ENCODE results near the gene FKBP10.

The FKBP10 gene

DNA sequence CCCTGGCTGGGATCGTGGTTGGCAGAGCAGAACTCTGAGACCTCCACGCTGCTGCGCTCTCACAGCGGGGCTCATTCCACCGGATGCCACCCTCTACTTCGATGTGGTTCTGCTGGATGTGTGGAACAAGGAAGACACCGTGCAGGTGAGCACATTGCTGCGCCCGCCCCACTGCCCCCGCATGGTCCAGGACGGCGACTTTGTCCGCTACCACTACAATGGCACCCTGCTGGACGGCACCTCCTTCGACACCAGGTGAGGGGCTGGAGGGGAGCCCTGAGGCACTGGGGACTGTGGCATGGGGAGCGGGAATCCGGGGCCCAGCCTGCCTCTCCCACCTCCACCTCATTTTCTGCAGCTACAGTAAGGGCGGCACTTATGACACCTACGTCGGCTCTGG, 5.2 kb downstream of the FKBP10 start:
- TF ChIP-seq, protein P1, sequence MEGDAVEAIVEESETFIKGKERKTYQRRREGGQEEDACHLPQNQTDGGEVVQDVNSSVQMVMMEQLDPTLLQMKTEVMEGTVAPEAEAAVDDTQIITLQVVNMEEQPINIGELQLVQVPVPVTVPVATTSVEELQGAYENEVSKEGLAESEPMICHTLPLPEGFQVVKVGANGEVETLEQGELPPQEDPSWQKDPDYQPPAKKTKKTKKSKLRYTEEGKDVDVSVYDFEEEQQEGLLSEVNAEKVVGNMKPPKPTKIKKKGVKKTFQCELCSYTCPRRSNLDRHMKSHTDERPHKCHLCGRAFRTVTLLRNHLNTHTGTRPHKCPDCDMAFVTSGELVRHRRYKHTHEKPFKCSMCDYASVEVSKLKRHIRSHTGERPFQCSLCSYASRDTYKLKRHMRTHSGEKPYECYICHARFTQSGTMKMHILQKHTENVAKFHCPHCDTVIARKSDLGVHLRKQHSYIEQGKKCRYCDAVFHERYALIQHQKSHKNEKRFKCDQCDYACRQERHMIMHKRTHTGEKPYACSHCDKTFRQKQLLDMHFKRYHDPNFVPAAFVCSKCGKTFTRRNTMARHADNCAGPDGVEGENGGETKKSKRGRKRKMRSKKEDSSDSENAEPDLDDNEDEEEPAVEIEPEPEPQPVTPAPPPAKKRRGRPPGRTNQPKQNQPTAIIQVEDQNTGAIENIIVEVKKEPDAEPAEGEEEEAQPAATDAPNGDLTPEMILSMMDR (IDR thresholded peaks at IDR 0.05; ENCODE audit: extremely low read depth, insufficient read depth, missing control alignments) = no peak
- DNase-seq (ENCODE audit: low spot score) = no peak
- in situ Hi-C loops (cut with MboI; ENCODE audit: low pct_unique_long_range_greater_than_20kb, low sequenced_read_pairs, unreplicated experiment) = no loop called here

DNA sequence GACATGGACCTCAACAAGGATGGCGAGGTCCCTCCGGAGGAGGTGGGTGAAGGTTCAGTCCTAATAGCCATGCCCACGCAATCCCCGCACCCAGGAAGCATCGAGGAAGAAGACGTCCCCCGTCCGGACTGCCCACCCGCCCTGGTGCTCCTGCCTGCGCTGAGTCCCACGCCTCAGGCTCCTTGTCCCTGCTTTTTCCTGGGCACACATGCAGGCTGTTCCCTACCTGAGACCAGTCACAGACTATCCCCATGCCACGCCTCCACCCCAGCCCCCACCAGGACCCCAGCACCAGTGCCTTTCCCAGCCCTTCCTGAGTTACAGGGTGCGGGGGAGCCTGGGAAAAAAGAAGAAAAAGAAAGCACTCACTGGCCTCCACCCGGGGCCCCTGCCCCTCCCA, 9.0 kb downstream of the FKBP10 start:
- TF ChIP-seq, protein P1 (IDR thresholded peaks at IDR 0.05; ENCODE audit: extremely low read depth, insufficient read depth, missing control alignments) = no peak
- in situ Hi-C loops (cut with MboI; ENCODE audit: low pct_unique_long_range_greater_than_20kb, low sequenced_read_pairs, unreplicated experiment) = no loop called here
- no peak for DNase-seq (ENCODE audit: low spot score)

DNA sequence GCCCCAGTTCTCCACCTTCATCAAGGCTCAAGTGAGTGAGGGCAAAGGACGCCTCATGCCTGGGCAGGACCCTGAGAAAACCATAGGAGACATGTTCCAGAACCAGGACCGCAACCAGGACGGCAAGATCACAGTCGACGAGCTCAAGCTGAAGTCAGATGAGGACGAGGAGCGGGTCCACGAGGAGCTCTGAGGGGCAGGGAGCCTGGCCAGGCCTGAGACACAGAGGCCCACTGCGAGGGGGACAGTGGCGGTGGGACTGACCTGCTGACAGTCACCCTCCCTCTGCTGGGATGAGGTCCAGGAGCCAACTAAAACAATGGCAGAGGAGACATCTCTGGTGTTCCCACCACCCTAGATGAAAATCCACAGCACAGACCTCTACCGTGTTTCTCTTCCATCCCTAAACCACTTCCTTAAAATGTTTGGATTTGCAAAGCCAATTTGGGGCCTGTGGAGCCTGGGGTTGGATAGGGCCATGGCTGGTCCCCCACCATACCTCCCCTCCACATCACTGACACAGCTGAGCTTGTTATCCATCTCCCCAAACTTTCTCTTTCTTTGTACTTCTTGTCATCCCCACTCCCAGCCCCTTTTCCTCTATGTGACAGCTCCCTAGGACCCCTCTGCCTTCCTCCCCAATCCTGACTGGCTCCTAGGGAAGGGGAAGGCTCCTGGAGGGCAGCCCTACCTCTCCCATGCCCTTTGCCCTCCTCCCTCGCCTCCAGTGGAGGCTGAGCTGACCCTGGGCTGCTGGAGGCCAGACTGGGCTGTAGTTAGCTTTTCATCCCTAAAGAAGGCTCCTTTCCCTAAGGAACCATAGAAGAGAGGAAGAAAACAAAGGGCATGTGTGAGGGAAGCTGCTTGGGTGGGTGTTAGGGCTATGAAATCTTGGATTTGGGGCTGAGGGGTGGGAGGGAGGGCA, 9.7 kb downstream of the FKBP10 start:
- DNase-seq (ENCODE audit: low spot score) = no peak
- TF ChIP-seq, protein P1 (IDR thresholded peaks at IDR 0.05; ENCODE audit: extremely low read depth, insufficient read depth, missing control alignments) = no peak
- in situ Hi-C loops (cut with MboI; ENCODE audit: low pct_unique_long_range_greater_than_20kb, low sequenced_read_pairs, unreplicated experiment) = no loop called here

DNA sequence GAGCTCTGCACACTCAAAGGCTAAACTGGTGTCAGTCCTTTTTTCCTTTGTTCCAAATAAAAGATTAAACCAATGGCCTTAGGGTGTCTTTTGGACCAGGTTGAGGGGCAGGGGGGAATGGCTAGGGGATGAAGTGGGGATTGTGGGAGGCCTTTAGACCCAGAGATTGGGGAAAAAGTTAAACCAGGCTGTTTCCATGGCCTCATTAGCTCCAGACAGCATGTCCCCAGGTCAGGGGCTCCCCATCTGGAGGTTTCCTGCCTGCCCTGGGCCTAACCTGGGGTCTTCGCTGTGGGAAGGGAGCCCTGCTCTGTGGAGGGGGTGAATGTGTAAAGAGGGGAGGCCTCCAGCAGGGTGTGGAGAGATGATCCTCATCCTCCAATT, 10.3 kb downstream of the FKBP10 start:
- no peak for DNase-seq (ENCODE audit: low spot score)
- TF ChIP-seq, protein P1 (IDR thresholded peaks at IDR 0.05; ENCODE audit: extremely low read depth, insufficient read depth, missing control alignments) = no peak
- in situ Hi-C loops (cut with MboI; ENCODE audit: low pct_unique_long_range_greater_than_20kb, low sequenced_read_pairs, unreplicated experiment) = no loop called here

DNA sequence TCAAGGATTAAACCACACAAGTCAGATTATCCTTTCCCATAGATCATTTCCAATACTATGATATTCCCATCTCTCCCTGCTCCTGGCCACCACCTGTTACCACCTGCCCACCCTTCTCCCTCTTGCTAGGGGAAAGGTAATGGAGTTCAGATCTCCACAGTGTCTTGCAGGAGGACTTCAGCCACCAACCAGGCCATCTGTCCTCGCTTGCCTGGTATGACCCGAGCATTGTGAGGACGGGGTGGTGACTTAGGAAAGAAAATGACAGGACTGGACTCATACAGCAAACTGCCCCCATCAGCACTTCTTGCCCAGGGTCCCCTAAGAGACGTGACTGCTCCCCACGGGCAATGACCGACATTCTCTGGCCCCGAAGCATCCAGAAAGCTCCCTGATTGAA, 10.8 kb downstream of the FKBP10 start:
- no peak for DNase-seq (ENCODE audit: low spot score)
- in situ Hi-C loops (cut with MboI; ENCODE audit: low pct_unique_long_range_greater_than_20kb, low sequenced_read_pairs, unreplicated experiment) = no loop called here

DNA sequence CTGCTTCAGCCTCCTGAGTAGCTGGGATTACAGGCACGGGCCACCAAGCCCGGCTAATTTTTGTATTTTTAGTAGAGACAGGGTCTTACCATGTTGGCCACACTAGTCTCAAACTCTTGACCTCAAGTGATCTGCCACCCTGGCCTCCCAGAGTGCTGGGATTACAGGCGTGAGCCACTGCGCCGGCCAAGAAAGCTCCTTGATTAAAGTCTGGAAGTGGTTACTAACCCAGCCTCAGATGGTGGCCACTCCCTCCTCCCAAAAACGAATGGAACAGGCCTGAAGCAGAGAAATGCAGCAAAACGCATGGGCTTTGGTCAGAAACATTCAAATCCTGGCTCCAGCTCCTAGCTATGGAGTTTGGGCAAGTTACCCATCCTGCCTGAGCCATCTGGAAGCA, 11.3 kb downstream of the FKBP10 start:
- DNase-seq (ENCODE audit: low spot score) = no peak
- in situ Hi-C loops (cut with MboI; ENCODE audit: low pct_unique_long_range_greater_than_20kb, low sequenced_read_pairs, unreplicated experiment) = no loop called here

More for the DNA sequence above, 10.8 kb downstream of the FKBP10 start:
- TF ChIP-seq, protein P1 (IDR thresholded peaks at IDR 0.05; ENCODE audit: extremely low read depth, insufficient read depth, missing control alignments) = no peak

More for the DNA sequence above, 11.3 kb downstream of the FKBP10 start:
- TF ChIP-seq, protein P1 (IDR thresholded peaks at IDR 0.05; ENCODE audit: extremely low read depth, insufficient read depth, missing control alignments) = no peak
